ENCODE measurements around the gene PERCC1. TPM values are rescaled to one million over a fixed set of nuclear protein-coding genes. Genes with fewer than 3 reads are reported as not detected.

The PERCC1 gene
- total RNA-seq, 1 experiment from 2014 or later: not detected

DNA sequence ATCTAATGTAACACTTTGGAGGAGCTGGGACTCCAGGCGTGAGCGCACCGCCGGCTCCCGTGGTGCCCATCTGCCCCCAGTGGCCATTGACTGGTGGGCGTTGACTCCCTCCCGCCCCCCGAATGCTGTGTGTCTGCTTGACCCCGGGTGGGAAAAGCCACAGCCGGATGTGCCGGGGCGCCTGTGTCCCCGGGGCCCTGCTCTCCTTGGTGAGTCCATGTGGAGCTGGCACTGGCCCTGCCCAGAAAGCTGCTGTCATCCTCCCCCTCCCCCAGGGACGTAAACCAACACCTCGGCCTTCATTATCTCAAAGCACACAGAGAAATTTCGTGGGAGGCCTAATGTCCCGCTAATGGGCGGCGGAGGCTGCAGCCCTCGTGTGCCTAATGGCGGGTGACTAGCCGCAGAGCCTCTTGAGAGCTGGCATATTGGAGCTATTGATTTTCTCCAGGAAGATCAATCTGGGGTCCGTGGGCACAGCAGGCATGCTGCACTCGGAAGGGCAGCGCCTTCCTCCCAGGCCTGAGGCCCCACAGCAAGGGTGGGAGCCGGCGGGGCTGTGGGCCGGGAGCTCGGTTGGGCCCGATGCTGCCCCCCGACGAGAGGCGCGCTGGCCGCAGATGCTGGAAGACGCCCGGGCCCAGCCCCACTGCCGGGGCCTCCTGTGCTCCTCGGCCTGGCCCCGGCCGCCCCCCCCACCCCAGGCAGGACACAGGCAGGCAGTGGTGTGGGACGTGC lies 4.0 kb upstream of the PERCC1 start:
- intact Hi-C loops (cut with micrococcal nuclease): loop anchor here (10.0 kb wide), 2 partner anchors 122 to 278 kb away; partner anchors contain the start of genes MAPK8IP3 and UBE2I
- no TSS peak for BruUV-seq (replicated peaks)
- Mint-ChIP-seq H3K9me3 (ENCODE audit: unreplicated experiment) (no peaks in the 10 kb centered on the region), H3K27me3 (ENCODE audit: insufficient read depth, unreplicated experiment) (no peaks in the 10 kb centered on the region), H3K4me3 (ENCODE audit: unreplicated experiment) (peak overlapping the region; percentile 73), H3K4me1 (ENCODE audit: insufficient read depth, unreplicated experiment) (no peaks in the 10 kb centered on the region), H3K36me3 (ENCODE audit: insufficient read depth, unreplicated experiment) (no peaks in the 10 kb centered on the region), H3K27ac (ENCODE audit: low read depth, unreplicated experiment) (peak overlapping the region; percentile 86)
- ChIA-PET CTCF (no interaction called here), POLR2A (interaction anchor here (0.5 kb wide), 1 partner anchor 747 kb away, joined by 3 read pairs; the partner anchor contains the start of gene STUB1)
- no peak for DNase-seq (ENCODE audit: unreplicated experiment)
- TF ChIP-seq, protein P1, sequence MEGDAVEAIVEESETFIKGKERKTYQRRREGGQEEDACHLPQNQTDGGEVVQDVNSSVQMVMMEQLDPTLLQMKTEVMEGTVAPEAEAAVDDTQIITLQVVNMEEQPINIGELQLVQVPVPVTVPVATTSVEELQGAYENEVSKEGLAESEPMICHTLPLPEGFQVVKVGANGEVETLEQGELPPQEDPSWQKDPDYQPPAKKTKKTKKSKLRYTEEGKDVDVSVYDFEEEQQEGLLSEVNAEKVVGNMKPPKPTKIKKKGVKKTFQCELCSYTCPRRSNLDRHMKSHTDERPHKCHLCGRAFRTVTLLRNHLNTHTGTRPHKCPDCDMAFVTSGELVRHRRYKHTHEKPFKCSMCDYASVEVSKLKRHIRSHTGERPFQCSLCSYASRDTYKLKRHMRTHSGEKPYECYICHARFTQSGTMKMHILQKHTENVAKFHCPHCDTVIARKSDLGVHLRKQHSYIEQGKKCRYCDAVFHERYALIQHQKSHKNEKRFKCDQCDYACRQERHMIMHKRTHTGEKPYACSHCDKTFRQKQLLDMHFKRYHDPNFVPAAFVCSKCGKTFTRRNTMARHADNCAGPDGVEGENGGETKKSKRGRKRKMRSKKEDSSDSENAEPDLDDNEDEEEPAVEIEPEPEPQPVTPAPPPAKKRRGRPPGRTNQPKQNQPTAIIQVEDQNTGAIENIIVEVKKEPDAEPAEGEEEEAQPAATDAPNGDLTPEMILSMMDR (IDR thresholded peaks at IDR 0.05; ENCODE audit: unreplicated experiment): no peak

GRCh38 chr16:1427473-1428461 lies 3.1 kb upstream of the PERCC1 start:
- no peaks in the 10 kb centered on the region for H3K27me3 Mint-ChIP-seq (ENCODE audit: insufficient read depth, unreplicated experiment)
- DNase-seq (ENCODE audit: unreplicated experiment): peak; percentile 32
- no peaks in the 10 kb centered on the region for H3K9me3 Mint-ChIP-seq (ENCODE audit: unreplicated experiment)
- peak overlapping the region; percentile 73 for H3K4me3 Mint-ChIP-seq (ENCODE audit: unreplicated experiment)
- H3K27ac Mint-ChIP-seq (ENCODE audit: low read depth, unreplicated experiment): peak overlapping the region; percentile 86
- ChIA-PET POLR2A (interaction anchor here (0.5 to 1.7 kb wide), 2 partner anchors 7 to 747 kb away, joined by 3 to 11 read pairs; partner anchors contain the start of genes STUB1 and UQCC4), CTCF (interaction anchor here (0.6 to 1.4 kb wide), 5 partner anchors 11 to 563 kb away, joined by 3 to 5 read pairs (median 4); no protein-coding TSS in a partner anchor)
- TF ChIP-seq, protein P1 (IDR thresholded peaks at IDR 0.05; ENCODE audit: unreplicated experiment): no peak
- intact Hi-C loops (cut with micrococcal nuclease): loop anchor here (10.0 kb wide), 2 partner anchors 123 to 277 kb away; partner anchors contain the start of genes MAPK8IP3 and UBE2I
- H3K4me1 Mint-ChIP-seq (ENCODE audit: insufficient read depth, unreplicated experiment): no peaks in the 10 kb centered on the region
- BruUV-seq (replicated peaks): no TSS peak
- H3K36me3 Mint-ChIP-seq (ENCODE audit: insufficient read depth, unreplicated experiment): no peaks in the 10 kb centered on the region

- Mint-ChIP-seq H3K27ac (ENCODE audit: low read depth, unreplicated experiment) (peak overlapping the region; percentile 86), H3K4me3 (ENCODE audit: unreplicated experiment) (peak overlapping the region; percentile 73), H3K4me1 (ENCODE audit: insufficient read depth, unreplicated experiment) (no peaks in the 10 kb centered on the region), H3K9me3 (ENCODE audit: unreplicated experiment) (no peaks in the 10 kb centered on the region), H3K27me3 (ENCODE audit: insufficient read depth, unreplicated experiment) (no peaks in the 10 kb centered on the region), H3K36me3 (ENCODE audit: insufficient read depth, unreplicated experiment) (no peaks in the 10 kb centered on the region)
- TF ChIP-seq, protein P1 (IDR thresholded peaks at IDR 0.05; ENCODE audit: unreplicated experiment): peak; percentile 59
- intact Hi-C loops (cut with micrococcal nuclease): loop anchor here (10.0 kb wide), 2 partner anchors 124 to 276 kb away; partner anchors contain the start of genes MAPK8IP3 and UBE2I
- POLR2A ChIA-PET: interaction anchor here (1.7 kb wide), 2 partner anchors 8 to 65 kb away, joined by 6 to 11 read pairs; partner anchors contain the start of genes TELO2 and UQCC4
- CTCF ChIA-PET: interaction anchor here (0.6 to 1.4 kb wide), 9 partner anchors 10 to 562 kb away, joined by 3 to 5 read pairs (median 3); no protein-coding TSS in a partner anchor
- BruUV-seq (replicated peaks): no TSS peak
- DNase-seq (ENCODE audit: unreplicated experiment): peak; percentile 68
Observed at GRCh38 chr16:1428511-1428910, 2.4 kb upstream of the PERCC1 start.

All from MCF 10A (cell line).